Activated CD4-positive, alpha-beta memory T cell treated with anti-CD3 and anti-CD28 coated beads, Interleukin-2, amount 10 ng/mL, durations not matched to agents 7 days and 5 days (primary cell): ENCODE data around the gene SAMHD1. TPM values are rescaled to one million over a fixed set of nuclear protein-coding genes. Genes with fewer than 3 reads are reported as not detected.
"Not testable (repeated sequence)": the region's sequence is repeated elsewhere in the genome, so short reads cannot be mapped to it uniquely, and the experiment has no call there.

Experiments used
- CTCF ChIA-PET: fragments of 350-600 bp; sonication (Branson Sonifier 250); formaldehyde crosslinking; loops from one replicate; lab custom pipeline; 2021; ENCODE audit warnings: antibody characterized with exemption, inconsistent platforms; lab: Charles Lee
- POLR2A ChIA-PET: fragments of 350-600 bp; sonication (Branson Sonifier 250); formaldehyde crosslinking; loops from one replicate; lab custom pipeline; 2021; ENCODE audit warnings: antibody characterized with exemption; lab: Charles Lee
- DNase-seq: peaks from one replicate; pipeline ENCODE4 v3.0.0-alpha.2; 2020
- H3K27ac Mint-ChIP-seq: one replicate; pipeline ENCODE4 v1.8.0; 2021; ENCODE audit warnings: mild to moderate bottlenecking, mixed read lengths
- H3K27me3 Mint-ChIP-seq: one replicate; pipeline ENCODE4 v1.8.0; 2021; ENCODE audit warnings: mixed read lengths
- H3K36me3 Mint-ChIP-seq: one replicate; pipeline ENCODE4 v1.8.0; 2021; ENCODE audit warnings: low read depth, mixed read lengths
- H3K4me1 Mint-ChIP-seq: one replicate; pipeline ENCODE4 v1.8.0; 2021; ENCODE audit warnings: mixed read lengths
- H3K4me3 Mint-ChIP-seq: one replicate; pipeline ENCODE4 v1.8.0; 2021; ENCODE audit warnings: mild to moderate bottlenecking, mixed read lengths
- H3K9me3 Mint-ChIP-seq: one replicate; pipeline ENCODE4 v1.8.0; 2021; ENCODE audit warnings: mixed read lengths
- total RNA-seq, 2 experiments: library from RNA; stranded (reverse); gene quantifications; one replicate each; pipeline ENCODE4 v1.2.3, GENCODE V29; 2021

Gene SAMHD1
- total RNA-seq, 2 experiments from 2014 or later = 272 TPM

GRCh38 chr20:36926653-36927200 lies 24.8 kb downstream of the SAMHD1 start:
- Mint-ChIP-seq H3K27ac (no peak overlapping the region), H3K36me3 (peaks cover 82% of the 10 kb centered on the region), H3K27me3 (no peaks in the 10 kb centered on the region), H3K9me3 (no peaks in the 10 kb centered on the region), H3K4me1 (peaks cover 35% of the 10 kb centered on the region), H3K4me3 (no peak overlapping the region)
- ChIA-PET CTCF (no interaction called here), POLR2A (no interaction called here)
- no peak for DNase-seq

DNA sequence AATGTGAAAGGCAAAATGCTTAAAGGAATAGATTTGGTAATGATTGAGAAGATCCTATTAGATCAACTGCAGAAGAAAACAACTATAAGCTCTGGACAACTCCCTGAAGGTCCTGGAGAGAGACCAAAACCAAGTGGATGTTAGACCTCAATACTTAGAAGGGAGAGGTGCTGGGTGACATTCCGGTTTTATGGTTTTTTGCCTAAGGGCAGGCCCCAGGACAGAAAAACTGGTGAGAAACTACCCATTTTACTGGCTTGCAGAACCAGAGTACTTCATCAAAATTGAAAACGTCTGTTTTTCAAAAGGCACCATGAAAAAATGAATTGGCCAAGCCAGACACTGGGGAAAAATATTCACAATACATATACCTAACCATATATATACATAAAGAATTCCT lies 26.3 kb downstream of the SAMHD1 start:
- CTCF ChIA-PET = interaction anchor here (1.1 to 1.9 kb wide), 2 partner anchors 11 to 258 kb away, joined by 3 to 6 read pairs; no protein-coding TSS in a partner anchor
- no peaks in the 10 kb centered on the region for H3K27me3 Mint-ChIP-seq
- peaks cover 74% of the 10 kb centered on the region for H3K36me3 Mint-ChIP-seq
- H3K4me1 Mint-ChIP-seq = peaks cover 21% of the 10 kb centered on the region
- H3K4me3 Mint-ChIP-seq = no peak overlapping the region
- DNase-seq = no peak
- POLR2A ChIA-PET = no interaction called here
- H3K27ac Mint-ChIP-seq = no peak overlapping the region
- H3K9me3 Mint-ChIP-seq = no peaks in the 10 kb centered on the region

- no peak for DNase-seq
- H3K27ac Mint-ChIP-seq = peak overlapping the region; percentile 19
- H3K9me3 Mint-ChIP-seq = no peaks in the 10 kb centered on the region
- peaks cover 69% of the 10 kb centered on the region for H3K36me3 Mint-ChIP-seq
- H3K4me3 Mint-ChIP-seq = no peak overlapping the region
- POLR2A ChIA-PET = interaction anchor here (1.0 kb wide), 2 partner anchors 83 to 157 kb away, joined by 3 read pairs; no protein-coding TSS in a partner anchor
- H3K27me3 Mint-ChIP-seq = no peaks in the 10 kb centered on the region
- peaks cover 17% of the 10 kb centered on the region for H3K4me1 Mint-ChIP-seq
- CTCF ChIA-PET = interaction anchor here (1.3 to 1.9 kb wide), 3 partner anchors 12 to 119 kb away, joined by 3 read pairs; no protein-coding TSS in a partner anchor
Observed at GRCh38 chr20:36924167-36925045, 27.1 kb downstream of the SAMHD1 start.

DNA sequence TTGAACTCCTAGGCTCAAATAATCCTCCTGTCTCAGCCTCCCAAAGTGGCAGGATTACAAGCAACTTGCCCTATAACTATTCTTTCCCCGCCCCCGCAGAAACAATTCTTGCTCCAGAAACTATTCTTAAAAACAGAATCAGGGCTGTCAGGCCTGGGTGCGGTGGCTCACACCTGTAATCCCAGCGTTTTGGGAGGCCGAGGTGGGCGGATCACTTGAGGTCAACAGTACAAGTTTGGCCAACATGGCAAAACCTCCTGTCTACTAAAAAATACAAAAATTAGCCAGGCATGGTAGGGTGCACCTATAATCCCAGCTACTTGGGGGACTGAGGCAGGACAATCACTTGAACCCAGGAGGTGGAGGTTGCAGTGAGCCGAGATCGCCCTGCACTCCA lies 31.2 kb downstream of the SAMHD1 start:
- H3K9me3 Mint-ChIP-seq = no peaks in the 10 kb centered on the region
- H3K36me3 Mint-ChIP-seq = peaks cover 52% of the 10 kb centered on the region
- ChIA-PET POLR2A (interaction anchor here (0.7 to 1.3 kb wide), 4 partner anchors 10 to 31 kb away, joined by 3 to 5 read pairs (median 3); no protein-coding TSS in a partner anchor), CTCF (interaction anchor here (1.0 to 2.9 kb wide), 10 partner anchors 11 to 163 kb away, joined by 3 to 13 read pairs (median 4); no protein-coding TSS in a partner anchor)
- H3K27me3 Mint-ChIP-seq = no peaks in the 10 kb centered on the region
- H3K27ac Mint-ChIP-seq = no peak overlapping the region
- H3K4me1 Mint-ChIP-seq = peaks cover 9% of the 10 kb centered on the region
- DNase-seq = no peak
- no peak overlapping the region for H3K4me3 Mint-ChIP-seq

DNA sequence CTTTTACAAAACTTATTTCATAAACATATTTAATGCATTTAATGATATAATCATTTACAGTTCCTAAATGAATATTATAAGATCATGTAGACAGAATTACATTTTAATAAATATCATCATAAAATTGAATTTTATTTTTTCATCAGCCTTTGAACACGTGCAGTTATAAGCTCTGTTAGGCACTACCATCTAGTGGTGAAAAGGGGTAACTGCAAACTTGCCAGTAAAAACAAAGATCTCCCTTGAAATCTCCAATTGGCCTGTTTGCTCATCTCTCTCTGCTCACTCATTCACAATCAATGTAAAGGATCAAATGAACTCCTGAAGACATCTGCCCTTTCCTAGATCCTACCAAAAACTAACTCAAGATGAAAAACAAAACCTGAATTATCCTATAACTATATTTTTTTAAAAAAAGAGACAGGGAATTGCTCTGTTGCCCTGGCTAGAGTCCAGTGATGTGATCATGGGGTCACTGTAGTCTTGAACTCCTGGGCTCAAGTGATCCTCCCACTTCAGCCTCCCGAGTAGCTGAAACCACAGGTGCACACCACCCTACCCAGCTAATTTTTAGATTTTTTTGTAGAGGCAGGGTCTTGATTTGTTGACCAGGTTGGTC lies 31.7 kb downstream of the SAMHD1 start:
- no peak overlapping the region for H3K4me3 Mint-ChIP-seq
- POLR2A ChIA-PET = interaction anchor here (0.7 to 1.3 kb wide), 5 partner anchors 10 to 176 kb away, joined by 3 to 5 read pairs (median 3); partner anchors contain the start of gene RBL1
- no peak overlapping the region for H3K27ac Mint-ChIP-seq

GRCh38 chr20:36917943-36918342 lies 33.6 kb downstream of the SAMHD1 start:
- no peaks in the 10 kb centered on the region for H3K27me3 Mint-ChIP-seq
- H3K4me1 Mint-ChIP-seq = peaks cover 1% of the 10 kb centered on the region
- CTCF ChIA-PET = interaction anchor here (0.7 to 2.6 kb wide), 6 partner anchors 11 to 177 kb away, joined by 3 to 11 read pairs (median 4); partner anchors contain the start of gene RBL1
- peaks cover 51% of the 10 kb centered on the region for H3K36me3 Mint-ChIP-seq
- POLR2A ChIA-PET = interaction anchor here (1.0 kb wide), 1 partner anchor 14 kb away, joined by 3 read pairs; no protein-coding TSS in a partner anchor
- no peak for DNase-seq
- no peak overlapping the region for H3K27ac Mint-ChIP-seq
- H3K9me3 Mint-ChIP-seq = no peaks in the 10 kb centered on the region
- no peak overlapping the region for H3K4me3 Mint-ChIP-seq

More for the DNA sequence above, 31.7 kb downstream of the SAMHD1 start:
- peaks cover 54% of the 10 kb centered on the region for H3K36me3 Mint-ChIP-seq
- DNase-seq = no peak
- no peaks in the 10 kb centered on the region for H3K27me3 Mint-ChIP-seq
- H3K9me3 Mint-ChIP-seq = no peaks in the 10 kb centered on the region
- CTCF ChIA-PET = interaction anchor here (0.7 to 2.9 kb wide), 15 partner anchors 11 to 175 kb away, joined by 3 to 13 read pairs (median 4); no protein-coding TSS in a partner anchor
- H3K4me1 Mint-ChIP-seq = peaks cover 6% of the 10 kb centered on the region

DNA sequence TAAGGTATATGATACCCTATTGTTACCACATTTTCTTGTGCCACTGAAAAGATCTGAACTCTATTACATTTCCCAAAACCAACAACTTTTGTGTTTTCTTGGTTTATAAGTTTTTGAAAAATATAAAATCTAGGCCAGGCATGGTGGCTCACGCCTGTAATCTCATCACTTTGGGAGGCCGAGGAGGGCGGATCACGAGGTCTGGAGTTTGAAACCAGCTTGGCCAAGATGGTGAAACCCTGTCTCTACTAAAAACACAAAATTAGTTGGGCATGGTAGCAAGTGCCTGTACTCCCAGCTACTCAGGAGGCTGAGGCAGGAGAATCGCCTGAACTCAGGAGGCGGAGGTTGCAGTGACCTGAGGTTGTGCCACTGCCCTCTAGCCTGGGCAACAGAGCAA lies 34.3 kb downstream of the SAMHD1 start:
- Mint-ChIP-seq H3K4me1 (peaks cover 1% of the 10 kb centered on the region), H3K27ac (no peak overlapping the region), H3K36me3 (peaks cover 53% of the 10 kb centered on the region), H3K9me3 (no peaks in the 10 kb centered on the region), H3K27me3 (no peaks in the 10 kb centered on the region), H3K4me3 (no peak overlapping the region)
- POLR2A ChIA-PET = no interaction called here
- no peak for DNase-seq
- CTCF ChIA-PET = interaction anchor here (1.0 to 1.4 kb wide), 3 partner anchors 10 to 178 kb away, joined by 3 to 5 read pairs (median 3); partner anchors contain the start of gene RBL1

DNA sequence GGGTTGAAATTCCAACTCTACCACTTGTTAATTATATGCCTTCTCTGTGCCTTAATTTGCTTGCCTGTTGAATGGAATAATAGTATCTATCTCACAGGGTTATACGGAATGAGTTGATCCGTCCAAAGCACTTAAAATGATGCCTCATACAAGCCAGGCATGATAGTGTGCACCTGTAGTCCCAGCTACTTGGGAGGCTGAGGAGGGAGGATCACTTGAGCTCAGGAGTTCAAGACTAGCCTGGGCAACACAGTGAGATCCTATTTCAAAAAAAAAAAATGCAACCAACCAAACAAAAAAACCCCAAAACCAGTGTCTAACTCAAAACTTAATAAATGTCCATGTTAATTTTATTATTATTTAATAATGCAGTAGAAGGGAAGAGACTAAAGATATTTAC lies 35.3 kb downstream of the SAMHD1 start:
- Mint-ChIP-seq H3K36me3 (peaks cover 58% of the 10 kb centered on the region), H3K9me3 (no peaks in the 10 kb centered on the region), H3K27me3 (no peaks in the 10 kb centered on the region), H3K4me3 (no peak overlapping the region), H3K27ac (no peak overlapping the region), H3K4me1 (peaks cover 1% of the 10 kb centered on the region)
- no peak for DNase-seq
- POLR2A ChIA-PET = no interaction called here
- CTCF ChIA-PET = no interaction called here

DNA sequence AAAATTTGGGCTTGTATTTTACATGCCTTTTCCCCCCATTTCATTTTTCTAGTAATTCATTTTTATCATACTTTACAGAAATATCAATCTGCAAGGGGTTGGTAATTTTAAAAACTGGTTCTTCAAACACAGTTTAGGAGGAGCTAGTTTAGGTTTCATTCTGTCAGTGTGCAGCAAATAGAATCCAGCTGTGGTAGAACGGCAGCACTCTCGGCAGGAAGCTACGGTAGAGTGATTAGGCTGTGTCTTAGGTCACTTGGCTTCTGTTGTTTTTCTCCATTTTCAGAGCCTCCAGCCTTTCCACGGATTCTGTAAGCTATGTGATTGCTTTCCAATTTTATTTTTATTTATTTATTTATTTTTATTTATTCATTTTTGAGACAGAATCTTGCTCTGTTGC lies 42.9 kb downstream of the SAMHD1 start:
- H3K36me3 Mint-ChIP-seq = peaks cover 60% of the 10 kb centered on the region
- peaks cover 14% of the 10 kb centered on the region for H3K4me1 Mint-ChIP-seq
- no peaks in the 10 kb centered on the region for H3K27me3 Mint-ChIP-seq
- H3K27ac Mint-ChIP-seq = no peak overlapping the region
- H3K4me3 Mint-ChIP-seq = no peak overlapping the region
- CTCF ChIA-PET = interaction anchor here (2.3 kb wide), 1 partner anchor 11 kb away, joined by 13 read pairs; no protein-coding TSS in a partner anchor
- POLR2A ChIA-PET = interaction anchor here (1.0 kb wide), 1 partner anchor 15 kb away, joined by 5 read pairs; no protein-coding TSS in a partner anchor
- no peaks in the 10 kb centered on the region for H3K9me3 Mint-ChIP-seq
- no peak for DNase-seq

DNA sequence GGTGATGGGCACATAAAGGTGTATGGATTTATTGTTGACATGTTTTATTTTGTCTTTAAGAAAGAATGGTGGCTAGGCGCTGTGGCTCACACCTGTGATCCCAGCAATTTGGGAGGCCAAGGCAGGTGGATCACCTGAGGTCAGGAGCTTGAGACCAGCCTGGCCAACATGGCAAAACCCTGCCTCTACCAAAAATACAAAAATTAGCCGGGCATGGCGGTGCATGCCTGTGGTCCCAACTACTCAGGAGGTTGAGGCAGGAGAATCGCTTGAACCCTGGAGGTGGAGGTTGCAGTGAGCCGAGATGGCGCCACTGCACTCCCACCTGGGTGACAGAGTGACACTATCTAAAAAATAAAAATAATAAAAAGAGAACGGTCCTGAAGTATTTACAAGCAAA lies 45.4 kb downstream of the SAMHD1 start:
- H3K9me3 Mint-ChIP-seq, H3K27me3 Mint-ChIP-seq, H3K27ac Mint-ChIP-seq, CTCF ChIA-PET, DNase-seq, H3K4me3 Mint-ChIP-seq: not testable (repeated sequence)
- peaks cover 60% of the 10 kb centered on the region for H3K36me3 Mint-ChIP-seq
- POLR2A ChIA-PET = interaction anchor here (1.3 kb wide), 1 partner anchor 25 kb away, joined by 3 read pairs; no protein-coding TSS in a partner anchor
- peaks cover 14% of the 10 kb centered on the region for H3K4me1 Mint-ChIP-seq

DNA sequence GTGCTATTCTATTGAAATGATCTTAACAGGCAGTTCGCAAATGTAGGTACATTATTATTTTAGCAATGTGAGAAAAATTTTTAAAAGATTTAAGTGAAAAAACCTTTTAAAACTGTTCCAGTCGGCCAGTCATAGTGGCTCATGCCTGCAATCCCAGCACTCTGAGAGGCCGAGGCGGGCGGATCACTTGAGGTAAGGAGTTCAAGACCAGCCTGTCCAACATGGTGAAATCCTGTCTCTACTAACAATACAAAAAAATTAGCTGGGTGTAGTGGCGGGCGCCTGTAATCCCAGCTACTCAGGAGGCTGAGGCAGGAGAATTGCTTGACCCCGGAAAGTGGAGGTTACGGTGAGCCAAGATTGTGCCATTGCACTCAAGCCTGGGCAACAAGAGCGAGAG lies 45.9 kb downstream of the SAMHD1 start:
- H3K27me3 Mint-ChIP-seq, POLR2A ChIA-PET: not testable (repeated sequence)

DNA sequence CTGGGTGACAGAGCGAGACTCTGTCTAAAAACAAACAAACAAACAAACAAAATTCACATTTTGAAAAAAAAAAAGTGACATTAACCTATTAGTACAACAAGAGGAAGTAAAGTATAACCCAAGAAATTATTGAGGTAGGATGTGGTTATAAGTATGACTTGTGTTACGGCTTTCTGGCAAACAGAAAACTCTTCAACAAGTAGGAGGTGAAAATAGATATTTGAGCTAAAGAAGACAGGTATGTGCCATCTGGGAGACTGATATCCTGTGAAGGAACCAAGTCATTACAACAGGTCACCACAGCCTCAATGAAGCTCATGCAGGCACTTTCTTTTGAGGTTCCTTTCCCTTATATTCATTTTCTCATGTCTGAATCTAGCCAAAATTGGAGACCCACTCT lies 46.8 kb downstream of the SAMHD1 start:
- DNase-seq = no peak
- peaks cover 62% of the 10 kb centered on the region for H3K36me3 Mint-ChIP-seq
- POLR2A ChIA-PET = interaction anchor here (0.6 to 1.6 kb wide), 5 partner anchors 14 to 191 kb away, joined by 3 to 5 read pairs (median 4); partner anchors contain the start of gene RBL1
- peak overlapping the region; percentile 81 for H3K27ac Mint-ChIP-seq
- H3K4me1 Mint-ChIP-seq = peaks cover 14% of the 10 kb centered on the region
- H3K4me3 Mint-ChIP-seq = no peak overlapping the region
- CTCF ChIA-PET = interaction anchor here (0.7 to 1.5 kb wide), 2 partner anchors 17 to 96 kb away, joined by 3 to 4 read pairs; no protein-coding TSS in a partner anchor
- H3K27me3 Mint-ChIP-seq = no peaks in the 10 kb centered on the region
- H3K9me3 Mint-ChIP-seq = no peaks in the 10 kb centered on the region

More for the DNA sequence above, 45.9 kb downstream of the SAMHD1 start:
- peaks cover 14% of the 10 kb centered on the region for H3K4me1 Mint-ChIP-seq
- not testable (repeated sequence) for H3K4me3 Mint-ChIP-seq, H3K27ac Mint-ChIP-seq, H3K9me3 Mint-ChIP-seq, DNase-seq
- CTCF ChIA-PET = interaction anchor here (1.5 kb wide), 1 partner anchor 97 kb away, joined by 4 read pairs; no protein-coding TSS in a partner anchor
- peaks cover 61% of the 10 kb centered on the region for H3K36me3 Mint-ChIP-seq
